ENCODE measurements around the gene VIPR1.

VIPR1 gene

GRCh38 chr3:42515391-42515916 is 13.0 kb downstream of the VIPR1 start:
- DNase-seq (ENCODE audit: low read depth) = no peak
- no peak overlapping the region for H3K4me3 ChIP-seq (ENCODE audit: low read depth, low read length)
- TF ChIP-seq POLR2A (IDR thresholded peaks at IDR 0.05; ENCODE audit: extremely low read depth, insufficient read length) (no peak), CTCF (IDR thresholded peaks at IDR 0.05; ENCODE audit: low read depth, low read length) (no peak), MAX (IDR thresholded peaks at IDR 0.05; ENCODE audit: low read depth, low read length) (no peak), MYC (IDR thresholded peaks at IDR 0.05; ENCODE audit: low read depth, low read length) (no peak)

- TF ChIP-seq MAX (IDR thresholded peaks at IDR 0.05; ENCODE audit: low read depth, low read length) (no peak), CTCF (IDR thresholded peaks at IDR 0.05; ENCODE audit: low read depth, low read length) (no peak), MYC (IDR thresholded peaks at IDR 0.05; ENCODE audit: low read depth, low read length) (no peak), POLR2A (IDR thresholded peaks at IDR 0.05; ENCODE audit: extremely low read depth, insufficient read length) (no peak)
- no peak overlapping the region for H3K4me3 ChIP-seq (ENCODE audit: low read depth, low read length)
- DNase-seq (ENCODE audit: low read depth) = no peak
These were observed 13.5 kb downstream of the VIPR1 start for GRCh38 chr3:42515976-42516375.

GRCh38 chr3:42516443-42516842 is 14.0 kb downstream of the VIPR1 start:
- no peak overlapping the region for H3K4me3 ChIP-seq (ENCODE audit: low read depth, low read length)
- no peak for TF ChIP-seq MAX (IDR thresholded peaks at IDR 0.05; ENCODE audit: low read depth, low read length)
- no peak for TF ChIP-seq POLR2A (IDR thresholded peaks at IDR 0.05; ENCODE audit: extremely low read depth, insufficient read length)
- TF ChIP-seq CTCF (IDR thresholded peaks at IDR 0.05; ENCODE audit: low read depth, low read length) = no peak
- TF ChIP-seq MYC (IDR thresholded peaks at IDR 0.05; ENCODE audit: low read depth, low read length) = no peak
- no peak for DNase-seq (ENCODE audit: low read depth)

- DNase-seq (ENCODE audit: low read depth) = no peak
- H3K4me3 ChIP-seq (ENCODE audit: low read depth, low read length) = no peak overlapping the region
- TF ChIP-seq MYC (IDR thresholded peaks at IDR 0.05; ENCODE audit: low read depth, low read length) (no peak), MAX (IDR thresholded peaks at IDR 0.05; ENCODE audit: low read depth, low read length) (no peak), POLR2A (IDR thresholded peaks at IDR 0.05; ENCODE audit: extremely low read depth, insufficient read length) (no peak), CTCF (IDR thresholded peaks at IDR 0.05; ENCODE audit: low read depth, low read length) (no peak)
These were observed 14.7 kb downstream of the VIPR1 start for GRCh38 chr3:42517117-42517516.

- H3K4me3 ChIP-seq (ENCODE audit: low read depth, low read length) = no peak overlapping the region
- DNase-seq (ENCODE audit: low read depth) = peak; percentile 66
- TF ChIP-seq CTCF (IDR thresholded peaks at IDR 0.05; ENCODE audit: low read depth, low read length) (peak; percentile 65), MYC (IDR thresholded peaks at IDR 0.05; ENCODE audit: low read depth, low read length) (no peak), MAX (IDR thresholded peaks at IDR 0.05; ENCODE audit: low read depth, low read length) (no peak), POLR2A (IDR thresholded peaks at IDR 0.05; ENCODE audit: extremely low read depth, insufficient read length) (no peak)
These were observed 16.5 kb downstream of the VIPR1 start for GRCh38 chr3:42518800-42519567.

All from NB4 (cell line).